Subcutaneous adipose tissue (tissue), 4 donors: ENCODE data around the gene KRTAP10-3. TPM values are rescaled to one million over a fixed set of nuclear protein-coding genes. Genes with fewer than 3 reads are reported as not detected.

Experiments
- total RNA-seq, 4 donors: library from RNA; depleted of rRNA; stranded (reverse); fragments of >200 nt; gene quantifications; one replicate each; pipeline ENCODE4 v1.1.0, GENCODE V29; 2016
- TF ChIP-seq, protein P1 (sequence below): fragments of 450-650 bp; IDR thresholded peaks from one replicate; pipeline ENCODE4 v1.5.1; 2016; ENCODE audit warnings: low read depth, mild to moderate bottlenecking, control low read depth, antibody characterized with exemption, moderate library complexity

Gene KRTAP10-3
- total RNA-seq, 4 donors from 2014 or later, result not detected

DNA sequence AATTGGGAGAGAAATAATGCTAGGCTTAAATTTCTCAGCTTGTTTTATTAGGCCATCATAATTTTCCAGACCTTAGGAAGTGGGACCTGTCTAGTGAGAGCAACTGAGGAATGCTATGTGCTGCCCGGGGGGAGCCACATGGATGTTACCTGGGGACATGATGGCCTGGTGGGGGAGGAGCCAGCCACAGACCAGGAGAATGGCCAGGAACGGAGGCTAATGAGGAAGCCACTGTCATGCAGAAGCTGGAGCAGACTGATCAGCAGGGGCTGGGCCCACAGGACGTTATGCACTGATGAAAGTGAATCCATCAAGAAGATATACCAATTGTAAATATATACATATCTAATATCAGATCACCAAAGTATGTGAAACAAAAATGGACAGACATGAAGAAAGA lies 14.0 kb downstream of the KRTAP10-3 start:
- TF ChIP-seq, protein P1, sequence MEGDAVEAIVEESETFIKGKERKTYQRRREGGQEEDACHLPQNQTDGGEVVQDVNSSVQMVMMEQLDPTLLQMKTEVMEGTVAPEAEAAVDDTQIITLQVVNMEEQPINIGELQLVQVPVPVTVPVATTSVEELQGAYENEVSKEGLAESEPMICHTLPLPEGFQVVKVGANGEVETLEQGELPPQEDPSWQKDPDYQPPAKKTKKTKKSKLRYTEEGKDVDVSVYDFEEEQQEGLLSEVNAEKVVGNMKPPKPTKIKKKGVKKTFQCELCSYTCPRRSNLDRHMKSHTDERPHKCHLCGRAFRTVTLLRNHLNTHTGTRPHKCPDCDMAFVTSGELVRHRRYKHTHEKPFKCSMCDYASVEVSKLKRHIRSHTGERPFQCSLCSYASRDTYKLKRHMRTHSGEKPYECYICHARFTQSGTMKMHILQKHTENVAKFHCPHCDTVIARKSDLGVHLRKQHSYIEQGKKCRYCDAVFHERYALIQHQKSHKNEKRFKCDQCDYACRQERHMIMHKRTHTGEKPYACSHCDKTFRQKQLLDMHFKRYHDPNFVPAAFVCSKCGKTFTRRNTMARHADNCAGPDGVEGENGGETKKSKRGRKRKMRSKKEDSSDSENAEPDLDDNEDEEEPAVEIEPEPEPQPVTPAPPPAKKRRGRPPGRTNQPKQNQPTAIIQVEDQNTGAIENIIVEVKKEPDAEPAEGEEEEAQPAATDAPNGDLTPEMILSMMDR, result no peak

GRCh38 chr21:44542716-44543115 lies 15.9 kb downstream of the KRTAP10-3 start:
- TF ChIP-seq, protein P1, result no peak

DNA sequence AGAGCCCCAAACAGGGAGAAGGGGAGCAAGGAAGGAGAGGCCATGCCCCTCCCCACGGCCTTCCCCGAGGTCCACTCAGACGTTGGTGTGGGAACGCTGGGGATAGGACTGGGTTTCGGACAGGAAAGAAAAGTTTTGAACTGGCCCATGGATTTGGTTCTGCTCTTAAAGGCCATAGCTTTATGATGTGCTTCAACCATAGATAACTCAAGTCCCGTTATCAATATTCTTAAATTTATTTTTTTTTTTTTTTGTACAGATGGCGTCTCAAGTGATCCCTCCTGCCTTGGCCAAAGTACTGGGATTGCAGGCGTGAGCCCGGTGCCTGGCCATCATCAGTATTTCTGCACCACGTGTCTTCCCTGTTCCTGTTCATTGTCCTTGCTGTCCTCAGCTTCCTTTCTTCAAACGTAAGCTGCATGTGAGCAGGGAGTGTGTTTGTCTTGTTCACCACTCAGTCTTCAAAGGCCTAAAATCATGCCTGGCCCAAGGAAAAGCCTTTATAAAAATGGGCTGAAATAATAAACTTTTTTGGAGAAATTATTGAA lies 17.8 kb downstream of the KRTAP10-3 start:
- TF ChIP-seq, protein P1, result no peak

DNA sequence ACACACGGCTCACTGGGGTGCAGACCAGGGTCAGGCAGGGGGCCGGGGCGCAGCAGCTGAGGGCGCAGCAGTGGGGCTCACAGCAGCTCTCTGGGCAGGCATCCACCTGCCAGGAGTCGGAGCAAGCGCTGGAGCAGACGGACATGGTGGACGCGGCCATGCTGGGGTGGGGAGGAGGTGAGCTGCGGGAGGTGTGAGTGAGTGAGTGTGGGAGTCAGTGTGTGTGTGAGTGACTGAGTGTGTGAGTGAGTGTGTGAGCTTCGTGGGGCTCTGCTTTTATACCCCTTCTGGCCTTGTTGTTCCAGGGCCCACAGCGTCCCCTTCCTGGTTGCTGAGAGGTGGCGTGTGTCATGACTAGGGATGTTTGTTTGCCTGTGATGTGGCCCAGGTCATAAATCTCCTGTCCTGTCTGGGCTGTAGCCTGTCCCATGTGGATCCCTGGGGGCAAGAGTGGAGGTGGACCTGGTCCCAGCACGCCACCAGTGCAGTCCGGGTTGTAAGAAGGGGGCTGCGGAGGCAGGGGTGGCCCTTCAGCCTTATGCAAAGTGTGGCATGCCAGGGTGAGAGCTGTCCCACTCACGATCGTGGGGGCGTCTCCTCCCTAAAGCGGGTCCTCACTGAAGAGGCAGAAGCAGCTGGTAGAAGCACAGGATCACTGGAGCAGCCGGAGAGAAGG lies 18.5 kb downstream of the KRTAP10-3 start, which contains the start of gene KRTAP10-1:
Gene KRTAP10-1 (minus strand): TSS at position 205 of the 676 bp plus-strand sequence. CDS start 45 bp downstream, at position 160.
- TF ChIP-seq, protein P1, result no peak

- TF ChIP-seq, protein P1, result no peak
Observed at GRCh38 chr21:44539046-44539445, 19.5 kb downstream of the KRTAP10-3 start.

DNA sequence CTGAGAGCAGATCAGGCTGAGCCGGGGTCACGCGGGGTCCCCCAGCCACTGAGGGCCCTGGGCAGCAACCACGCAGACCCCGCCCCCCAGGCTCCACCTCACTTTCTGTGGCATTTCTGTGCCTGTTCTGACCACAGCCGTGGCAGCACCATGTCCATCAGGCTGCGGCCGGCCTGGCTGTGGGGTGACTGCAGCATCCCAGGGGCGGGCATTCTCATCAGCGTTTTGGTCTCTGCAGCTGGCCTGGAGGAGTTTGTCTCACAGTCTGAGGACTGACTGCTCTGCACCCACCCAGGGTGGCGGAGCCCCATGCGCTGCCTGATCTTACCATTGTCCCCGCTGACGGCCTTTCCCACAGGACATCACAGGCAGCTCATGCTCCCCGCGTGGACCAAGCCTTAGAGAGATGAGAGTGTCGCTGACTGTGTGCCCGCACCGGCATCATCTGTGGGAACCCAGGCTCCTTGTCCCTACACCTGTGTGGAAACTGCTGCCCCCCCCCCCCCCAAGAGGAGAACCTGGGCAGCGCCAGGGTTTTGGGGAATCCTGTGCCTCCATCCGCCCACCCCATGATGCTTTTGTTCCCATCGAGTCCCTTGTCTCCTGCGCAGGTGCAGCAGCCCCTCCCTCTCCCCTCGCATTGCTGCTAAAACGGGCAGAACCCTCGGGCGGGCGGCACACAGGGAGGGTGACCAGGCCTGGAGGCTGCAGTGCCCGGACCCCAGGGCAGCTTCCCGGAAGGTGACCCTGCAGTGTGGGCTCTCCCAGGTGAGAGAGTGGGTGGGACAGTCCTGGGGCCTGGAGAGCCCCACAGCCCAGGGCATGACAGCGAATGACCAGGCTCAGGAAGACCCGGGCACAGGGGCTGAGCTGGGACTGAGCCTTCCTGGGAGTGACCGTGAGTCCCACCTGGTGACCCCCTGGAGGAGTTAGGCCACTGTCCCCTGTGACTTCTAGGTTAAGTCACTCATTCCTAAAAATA lies 20.4 kb downstream of the KRTAP10-3 start:
- TF ChIP-seq, protein P1, result no peak

GRCh38 chr21:44535963-44536362 lies 22.6 kb downstream of the KRTAP10-3 start:
- TF ChIP-seq, protein P1, result no peak
